ENCODE results near the gene AIG1. TPM values are rescaled to one million over a fixed set of nuclear protein-coding genes. Genes with fewer than 3 reads are reported as not detected.

Gene AIG1
- total RNA-seq, 1 donor, result 70.9 TPM

GRCh38 chr6:143191361-143191760 lies 130.7 kb downstream of the AIG1 start:
- no peaks in the 10 kb centered on the region for H3K79me2 ChIP-seq (ENCODE audit: insufficient read depth, low read length)
- H3K4me3 ChIP-seq (ENCODE audit: insufficient read depth, low read length), result no peak overlapping the region
- no peak overlapping the region for H3K4me2 ChIP-seq (ENCODE audit: insufficient read depth, low read length)
- no peaks in the 10 kb centered on the region for H3K36me3 ChIP-seq (ENCODE audit: insufficient read depth, low read length)
- H2AFZ ChIP-seq (ENCODE audit: low read length), result no peak overlapping the region
- H3K9me3 ChIP-seq (ENCODE audit: low read depth, low read length), result no peaks in the 10 kb centered on the region
- TF ChIP-seq, protein P1, sequence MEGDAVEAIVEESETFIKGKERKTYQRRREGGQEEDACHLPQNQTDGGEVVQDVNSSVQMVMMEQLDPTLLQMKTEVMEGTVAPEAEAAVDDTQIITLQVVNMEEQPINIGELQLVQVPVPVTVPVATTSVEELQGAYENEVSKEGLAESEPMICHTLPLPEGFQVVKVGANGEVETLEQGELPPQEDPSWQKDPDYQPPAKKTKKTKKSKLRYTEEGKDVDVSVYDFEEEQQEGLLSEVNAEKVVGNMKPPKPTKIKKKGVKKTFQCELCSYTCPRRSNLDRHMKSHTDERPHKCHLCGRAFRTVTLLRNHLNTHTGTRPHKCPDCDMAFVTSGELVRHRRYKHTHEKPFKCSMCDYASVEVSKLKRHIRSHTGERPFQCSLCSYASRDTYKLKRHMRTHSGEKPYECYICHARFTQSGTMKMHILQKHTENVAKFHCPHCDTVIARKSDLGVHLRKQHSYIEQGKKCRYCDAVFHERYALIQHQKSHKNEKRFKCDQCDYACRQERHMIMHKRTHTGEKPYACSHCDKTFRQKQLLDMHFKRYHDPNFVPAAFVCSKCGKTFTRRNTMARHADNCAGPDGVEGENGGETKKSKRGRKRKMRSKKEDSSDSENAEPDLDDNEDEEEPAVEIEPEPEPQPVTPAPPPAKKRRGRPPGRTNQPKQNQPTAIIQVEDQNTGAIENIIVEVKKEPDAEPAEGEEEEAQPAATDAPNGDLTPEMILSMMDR (IDR thresholded peaks at IDR 0.05; ENCODE audit: extremely low read depth, low read depth, low read length), result no peak
- no peak overlapping the region for H3K27ac ChIP-seq (ENCODE audit: low read depth, low read length)
- no peak for DNase-seq (ENCODE audit: insufficient read length, low spot score, missing footprints)
- H4K20me1 ChIP-seq (ENCODE audit: insufficient read depth, low read length), result no peaks in the 10 kb centered on the region
- no peaks in the 10 kb centered on the region for H3K27me3 ChIP-seq (ENCODE audit: insufficient read depth, low read length)
- peaks cover 15% of the 10 kb centered on the region for H3K4me1 ChIP-seq (ENCODE audit: insufficient read depth, low read length)

DNA sequence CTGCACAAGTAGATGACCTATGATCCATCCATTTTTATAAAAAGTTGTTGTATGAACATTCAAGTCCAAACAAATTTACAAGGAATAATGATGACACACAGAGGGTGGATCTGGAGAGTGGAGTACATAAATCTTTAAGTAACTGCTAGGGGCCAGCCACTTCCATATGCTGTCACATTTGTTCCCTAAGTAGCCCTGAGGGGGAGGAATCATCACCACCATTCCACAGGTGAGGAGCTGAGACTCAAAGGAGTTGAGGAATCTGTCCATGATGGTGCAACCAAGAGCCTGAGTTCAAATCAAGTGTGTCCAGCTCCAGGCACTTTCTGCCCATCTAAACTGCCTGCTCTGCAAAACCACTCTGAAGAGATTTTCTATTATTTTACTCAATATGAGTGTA lies 132.1 kb downstream of the AIG1 start:
- H3K9me3 ChIP-seq (ENCODE audit: low read depth, low read length), result no peaks in the 10 kb centered on the region
- peaks cover 15% of the 10 kb centered on the region for H3K4me1 ChIP-seq (ENCODE audit: insufficient read depth, low read length)
- no peaks in the 10 kb centered on the region for H4K20me1 ChIP-seq (ENCODE audit: insufficient read depth, low read length)
- no peaks in the 10 kb centered on the region for H3K36me3 ChIP-seq (ENCODE audit: insufficient read depth, low read length)
- TF ChIP-seq, protein P1 (IDR thresholded peaks at IDR 0.05; ENCODE audit: extremely low read depth, low read depth, low read length), result no peak
- H3K4me2 ChIP-seq (ENCODE audit: insufficient read depth, low read length), result no peak overlapping the region
- no peak overlapping the region for H2AFZ ChIP-seq (ENCODE audit: low read length)
- DNase-seq (ENCODE audit: insufficient read length, low spot score, missing footprints), result no peak
- H3K4me3 ChIP-seq (ENCODE audit: insufficient read depth, low read length), result no peak overlapping the region
- H3K27me3 ChIP-seq (ENCODE audit: insufficient read depth, low read length), result no peaks in the 10 kb centered on the region
- H3K79me2 ChIP-seq (ENCODE audit: insufficient read depth, low read length), result no peaks in the 10 kb centered on the region
- H3K27ac ChIP-seq (ENCODE audit: low read depth, low read length), result no peak overlapping the region

DNA sequence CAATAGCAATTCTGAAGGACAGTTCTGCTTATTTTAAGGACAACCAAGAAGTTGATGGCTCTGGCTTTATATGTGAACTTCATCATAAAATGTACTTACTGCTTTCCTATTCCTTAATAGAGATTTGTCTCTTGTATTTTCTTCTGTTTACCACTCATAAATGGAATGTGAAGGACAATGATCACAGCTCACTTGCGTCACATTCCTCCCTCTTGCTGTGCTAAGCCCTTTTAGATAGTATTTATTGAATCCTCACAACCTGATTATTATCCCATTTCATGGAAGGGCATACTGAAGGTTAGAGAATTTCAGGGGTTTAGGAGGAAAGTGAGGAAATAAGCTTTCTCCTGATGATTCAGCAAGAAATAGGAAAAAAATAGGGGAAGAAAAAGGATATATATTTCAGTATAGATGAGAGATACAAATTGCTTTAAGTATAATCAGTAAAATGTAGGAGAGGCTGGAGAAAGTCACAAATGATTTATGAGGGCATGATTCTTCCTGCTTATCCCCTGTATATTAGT lies 132.9 kb downstream of the AIG1 start:
- H2AFZ ChIP-seq (ENCODE audit: low read length), result no peak overlapping the region
- H3K27me3 ChIP-seq (ENCODE audit: insufficient read depth, low read length), result no peaks in the 10 kb centered on the region
- peaks cover 11% of the 10 kb centered on the region for H3K4me1 ChIP-seq (ENCODE audit: insufficient read depth, low read length)
- H3K9me3 ChIP-seq (ENCODE audit: low read depth, low read length), result no peaks in the 10 kb centered on the region
- no peaks in the 10 kb centered on the region for H3K79me2 ChIP-seq (ENCODE audit: insufficient read depth, low read length)
- no peak overlapping the region for H3K4me3 ChIP-seq (ENCODE audit: insufficient read depth, low read length)
- H3K27ac ChIP-seq (ENCODE audit: low read depth, low read length), result no peak overlapping the region
- TF ChIP-seq, protein P1 (IDR thresholded peaks at IDR 0.05; ENCODE audit: extremely low read depth, low read depth, low read length), result no peak
- DNase-seq (ENCODE audit: insufficient read length, low spot score, missing footprints), result no peak
- no peaks in the 10 kb centered on the region for H4K20me1 ChIP-seq (ENCODE audit: insufficient read depth, low read length)
- H3K36me3 ChIP-seq (ENCODE audit: insufficient read depth, low read length), result no peaks in the 10 kb centered on the region
- H3K4me2 ChIP-seq (ENCODE audit: insufficient read depth, low read length), result no peak overlapping the region

- peaks cover 11% of the 10 kb centered on the region for H3K4me1 ChIP-seq (ENCODE audit: insufficient read depth, low read length)
- no peak overlapping the region for H3K4me2 ChIP-seq (ENCODE audit: insufficient read depth, low read length)
- no peak overlapping the region for H3K27ac ChIP-seq (ENCODE audit: low read depth, low read length)
- TF ChIP-seq, protein P1 (IDR thresholded peaks at IDR 0.05; ENCODE audit: extremely low read depth, low read depth, low read length), result no peak
- H4K20me1 ChIP-seq (ENCODE audit: insufficient read depth, low read length), result no peaks in the 10 kb centered on the region
- no peak for DNase-seq (ENCODE audit: insufficient read length, low spot score, missing footprints)
- H3K79me2 ChIP-seq (ENCODE audit: insufficient read depth, low read length), result no peaks in the 10 kb centered on the region
- H3K27me3 ChIP-seq (ENCODE audit: insufficient read depth, low read length), result no peaks in the 10 kb centered on the region
- H3K36me3 ChIP-seq (ENCODE audit: insufficient read depth, low read length), result no peaks in the 10 kb centered on the region
- no peaks in the 10 kb centered on the region for H3K9me3 ChIP-seq (ENCODE audit: low read depth, low read length)
- H2AFZ ChIP-seq (ENCODE audit: low read length), result no peak overlapping the region
- no peak overlapping the region for H3K4me3 ChIP-seq (ENCODE audit: insufficient read depth, low read length)
Measured at GRCh38 chr6:143194095-143194589, 133.5 kb downstream of the AIG1 start.
